GM21381 (cell line): Measurements from ENCODE around the gene OR6N1.

Experiments used
- ATAC-seq: cut with Tn5 transposase; IDR thresholded peaks from one replicate; pipeline ENCODE4 v1.9.1; 2021; ENCODE audit warnings: mild to moderate bottlenecking, moderate library complexity; ENCODE audit not compliant: unreplicated experiment

The OR6N1 gene

GRCh38 chr1:158752155-158752712, 19.8 kb downstream of the OR6N1 start:
- no peak for ATAC-seq

- ATAC-seq, result no peak
Measured at GRCh38 chr1:158735848-158736247, 36.1 kb downstream of the OR6N1 start.

- ATAC-seq, result no peak
Measured at GRCh38 chr1:158732524-158732923, 39.5 kb downstream of the OR6N1 start.

GRCh38 chr1:158731707-158732106, 40.3 kb downstream of the OR6N1 start:
- no peak for ATAC-seq

- ATAC-seq, result no peak
Measured at GRCh38 chr1:158730453-158730852, 41.5 kb downstream of the OR6N1 start.

- no peak for ATAC-seq
Measured at GRCh38 chr1:158728510-158729225, 43.3 kb downstream of the OR6N1 start.

- ATAC-seq, result no peak
Measured at GRCh38 chr1:158724442-158724841, 47.6 kb downstream of the OR6N1 start.

GRCh38 chr1:158720620-158721019, 51.4 kb downstream of the OR6N1 start, which contains the start of gene OR6K3:
OR6K3 (minus strand) TSS chr1:158720720; CDS start chr1:158718115, 2,605 bp downstream.
- no peak for ATAC-seq

- no peak for ATAC-seq
Measured at GRCh38 chr1:158719664-158720063, 52.3 kb downstream of the OR6N1 start.

GRCh38 chr1:158717344-158717743, 54.7 kb downstream of the OR6N1 start:
- ATAC-seq, result no peak

- no peak for ATAC-seq
Measured at GRCh38 chr1:158716335-158716734, 55.7 kb downstream of the OR6N1 start.

- ATAC-seq, result no peak
Measured at GRCh38 chr1:158714754-158715153, 57.2 kb downstream of the OR6N1 start.
